K562 (cell line): ENCODE data around the gene CLCNKA. TPM values are rescaled to one million over a fixed set of nuclear protein-coding genes. Genes with fewer than 3 reads are reported as not detected.

Source experiments
- BHLHE40 ChIP-seq: IDR thresholded peaks from 2 replicates; pipeline ENCODE4 v1.6.1; 2011; ENCODE audit warnings: low read length, improper control_type of control experiment
- CAMTA2 ChIP-seq: fragments of 250-450 bp; sonication (Bioruptor Pico); conservative IDR thresholded peaks from 2 replicates; pipeline ENCODE4 v1.5.1; 2022
- CCNT2 ChIP-seq: IDR thresholded peaks from 2 replicates; pipeline ENCODE4 v1.6.1; 2011; ENCODE audit warnings: borderline replicate concordance, low read depth, mild to moderate bottlenecking, moderate library complexity, mixed read lengths, low read length; ENCODE audit not compliant: insufficient read length; ENCODE audit errors: extremely low read depth
- CEBPG ChIP-seq, 3 experiments: fragments of 200-800 bp in 1 of 3; sonication (Bioruptor generic) in 1 of 3; sonication (generic) in 1 of 3; formaldehyde crosslinking in 1 of 3; IDR thresholded peaks in 2 of 3; conservative IDR thresholded peaks in 1 of 3; 2 replicates each; pipeline versions ENCODE4 v1.6.1 to v1.8.0; 2016 to 2022; ENCODE audit warnings: missing compliant biosample characterization in 2 of 3, missing genetic modification characterization in 2 of 3, mild to moderate bottlenecking in 1 of 3, missing genetic modification reagents in 1 of 3
- CREM ChIP-seq: IDR thresholded peaks from 2 replicates; pipeline ENCODE4 v1.6.1; 2014; ENCODE audit warnings: antibody characterized with exemption, low read depth
- CTBP1 ChIP-seq: fragments of 450-650 bp; IDR thresholded peaks from 2 replicates; pipeline ENCODE4 v1.6.1; 2016; ENCODE audit warnings: borderline replicate concordance
- ELF1 ChIP-seq: fragments of 200-800 bp; sonication (Bioruptor generic); IDR thresholded peaks from 2 replicates; pipeline ENCODE4 v1.6.1; 2016; ENCODE audit warnings: missing genetic modification characterization, missing compliant biosample characterization
- ETV5 ChIP-seq: sonication (generic); formaldehyde crosslinking; IDR thresholded peaks from 2 replicates; pipeline ENCODE4 v1.4.0; 2020; ENCODE audit warnings: low read depth, mild to moderate bottlenecking, missing genetic modification reagents
- HDAC2 ChIP-seq: fragments of 450-650 bp; IDR thresholded peaks from 2 replicates; pipeline ENCODE4 v1.6.1; 2016; ENCODE audit warnings: mild to moderate bottlenecking
- HNRNPL ChIP-seq: fragments of 200-400 bp; formaldehyde crosslinking; IDR thresholded peaks from 2 replicates; pipeline ENCODE4 v1.6.1; 2017; ENCODE audit warnings: low read depth, mild to moderate bottlenecking, low read length
- ILK ChIP-seq: fragments of 450-650 bp; IDR thresholded peaks from 2 replicates; pipeline ENCODE4 v1.6.1; 2016; ENCODE audit warnings: missing genetic modification characterization, low read depth, mild to moderate bottlenecking, missing compliant biosample characterization, moderate library complexity, borderline replicate concordance
- KDM2B ChIP-seq: fragments of 250-450 bp; sonication (Bioruptor Pico); IDR thresholded peaks from 2 replicates; pipeline ENCODE4 v1.8.0; 2021; ENCODE audit warnings: mild to moderate bottlenecking, moderate library complexity
- RCOR1 ChIP-seq, 2 experiments: IDR thresholded peaks; 2 replicates each; pipeline ENCODE4 v1.6.1; 2012; ENCODE audit warnings: low read depth in 2 of 2, low read length in 2 of 2, borderline replicate concordance in 1 of 2, improper control_type of control experiment in 1 of 2
- TOE1 ChIP-seq, 2 experiments: fragments of 450-650 bp in 1 of 2; sonication (generic) in 1 of 2; formaldehyde crosslinking in 1 of 2; IDR thresholded peaks; 2 replicates each; pipeline versions ENCODE4 v1.7.1 to v1.8.0; 2016 to 2022; ENCODE audit warnings: borderline replicate concordance in 2 of 2, mild to moderate bottlenecking in 2 of 2, antibody characterized with exemption in 1 of 2, inconsistent platforms in 1 of 2, low read depth in 1 of 2, missing genetic modification reagents in 1 of 2, moderate library complexity in 1 of 2
- ZKSCAN1 ChIP-seq: fragments of 150-350 bp; IDR thresholded peaks from 2 replicates; pipeline ENCODE4 v1.6.1; 2016; ENCODE audit warnings: low read depth, low read length
- ZNF589 ChIP-seq: fragments of 200-800 bp; sonication (Bioruptor generic); IDR thresholded peaks from 2 replicates; pipeline ENCODE4 v1.6.1; 2016; ENCODE audit warnings: low read depth, missing genetic modification characterization, missing compliant biosample characterization
- ZNF785 ChIP-seq: fragments of 250-450 bp; sonication (Bioruptor Pico); IDR thresholded peaks from 2 replicates; pipeline ENCODE4 v1.4.0; 2020; ENCODE audit warnings: mild to moderate bottlenecking
- polyA plus RNA-seq, 8 experiments: library from polyadenylated mRNA; depleted of rRNA in 4 of 8; stranded (reverse) in 5 of 8; unstranded in 3 of 8; fragments of >200 nt; fragmentation: Nextera tagmentation in 2 of 8; fragmentation: Illumina TruSeq in 1 of 8; extraction: Ambion mirVana in 2 of 8; extraction: Trizol in 1 of 8; gene quantifications; 2 replicates each; pipeline versions ENCODE4 v1.2.1 to v1.2.3, GENCODE V29; 2011 to 2014; ENCODE audit warnings: inconsistent platforms in 1 of 8, missing spikeins in 1 of 8
- total RNA-seq, 7 experiments: library from RNA; depleted of rRNA in 6 of 7; stranded (reverse); fragments of >200 nt in 6 of 7; fragmentation: Illumina TruSeq in 2 of 7; extraction: Trizol in 2 of 7; gene quantifications; 2 replicates each; pipeline versions ENCODE4 v1.2.1 to v1.2.3, GENCODE V29; 2011 to 2021; ENCODE audit warnings: low replicate concordance in 1 of 7
- TF ChIP-seq, protein P1 (sequence below), 2 experiments: fragments of 150-350 bp in 1 of 2; IDR thresholded peaks; 2 replicates each; pipeline ENCODE4 v1.6.1; 2012 to 2016; ENCODE audit warnings: low read depth in 2 of 2, low read length in 2 of 2, mild to moderate bottlenecking in 1 of 2, moderate library complexity in 1 of 2
- TF ChIP-seq, protein P2 (sequence below): fragments of 450-650 bp; IDR thresholded peaks from 2 replicates; pipeline ENCODE4 v1.6.1; 2016; ENCODE audit warnings: antibody characterized with exemption

The CLCNKA gene
- total and polyA plus RNA-seq, 9 of the 15 experiments (the other 6 are each of a cell fraction or from before 2014, with no cell fraction given), result 0.03 to 0.37 (median 0.10) TPM; not detected in 3

DNA sequence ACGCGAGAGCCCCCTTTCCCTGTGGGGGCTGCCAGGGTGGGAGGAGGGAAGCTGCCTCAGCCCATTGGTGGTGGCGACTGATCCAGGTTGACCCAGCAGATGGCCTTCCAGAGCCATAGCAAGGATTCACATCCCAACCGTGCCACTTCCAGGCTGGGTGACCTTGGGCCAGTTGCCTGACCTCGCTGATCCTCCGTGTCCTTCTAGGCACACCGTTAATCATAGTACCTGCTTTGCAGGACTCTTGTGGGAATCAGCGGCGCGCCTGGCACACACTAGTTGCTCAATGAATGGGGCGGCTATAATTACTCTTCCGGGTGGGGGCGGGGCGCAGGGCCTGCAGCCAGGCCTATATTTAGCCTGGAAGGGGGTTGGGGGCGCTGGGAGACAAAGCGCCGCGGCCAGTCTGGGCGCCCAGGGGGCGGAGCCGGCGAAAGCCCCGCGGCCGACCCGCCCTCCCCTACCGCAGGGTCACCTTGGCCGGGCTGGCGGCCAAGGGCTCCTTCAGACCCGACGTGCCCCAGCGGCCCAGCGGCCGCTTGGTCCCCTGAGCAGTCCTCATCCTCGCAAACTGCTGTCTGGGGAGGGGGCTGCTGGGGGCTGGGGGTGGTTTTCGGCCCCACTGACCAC lies 9.1 kb upstream of the CLCNKA start (continued):
- TF ChIP-seq, protein P1, sequence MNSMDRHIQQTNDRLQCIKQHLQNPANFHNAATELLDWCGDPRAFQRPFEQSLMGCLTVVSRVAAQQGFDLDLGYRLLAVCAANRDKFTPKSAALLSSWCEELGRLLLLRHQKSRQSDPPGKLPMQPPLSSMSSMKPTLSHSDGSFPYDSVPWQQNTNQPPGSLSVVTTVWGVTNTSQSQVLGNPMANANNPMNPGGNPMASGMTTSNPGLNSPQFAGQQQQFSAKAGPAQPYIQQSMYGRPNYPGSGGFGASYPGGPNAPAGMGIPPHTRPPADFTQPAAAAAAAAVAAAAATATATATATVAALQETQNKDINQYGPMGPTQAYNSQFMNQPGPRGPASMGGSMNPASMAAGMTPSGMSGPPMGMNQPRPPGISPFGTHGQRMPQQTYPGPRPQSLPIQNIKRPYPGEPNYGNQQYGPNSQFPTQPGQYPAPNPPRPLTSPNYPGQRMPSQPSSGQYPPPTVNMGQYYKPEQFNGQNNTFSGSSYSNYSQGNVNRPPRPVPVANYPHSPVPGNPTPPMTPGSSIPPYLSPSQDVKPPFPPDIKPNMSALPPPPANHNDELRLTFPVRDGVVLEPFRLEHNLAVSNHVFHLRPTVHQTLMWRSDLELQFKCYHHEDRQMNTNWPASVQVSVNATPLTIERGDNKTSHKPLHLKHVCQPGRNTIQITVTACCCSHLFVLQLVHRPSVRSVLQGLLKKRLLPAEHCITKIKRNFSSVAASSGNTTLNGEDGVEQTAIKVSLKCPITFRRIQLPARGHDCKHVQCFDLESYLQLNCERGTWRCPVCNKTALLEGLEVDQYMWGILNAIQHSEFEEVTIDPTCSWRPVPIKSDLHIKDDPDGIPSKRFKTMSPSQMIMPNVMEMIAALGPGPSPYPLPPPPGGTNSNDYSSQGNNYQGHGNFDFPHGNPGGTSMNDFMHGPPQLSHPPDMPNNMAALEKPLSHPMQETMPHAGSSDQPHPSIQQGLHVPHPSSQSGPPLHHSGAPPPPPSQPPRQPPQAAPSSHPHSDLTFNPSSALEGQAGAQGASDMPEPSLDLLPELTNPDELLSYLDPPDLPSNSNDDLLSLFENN (IDR thresholded peaks at IDR 0.05; ENCODE audit: low read depth in 2 of 2, low read length in 2 of 2), result peak in 1 of 2 experiments; percentile 46; a peak in 1 of 4 replicates
- TF ChIP-seq CCNT2 (peak; percentile 91), HNRNPL (peak; percentile 28; the same call in 1 of the 2 replicates), CAMTA2 (CRISPR knock-in tag) (0 out of 2 replicates have a peak, but pooled peaks have one; percentile 65), CREM (peak; percentile 19; the same call in 1 of the 2 replicates), ZNF785 (CRISPR knock-in tag) (no peak), ILK (tag) (no peak), CTBP1 (peak; percentile 41; the same call in 1 of the 2 replicates), TOE1 (IDR thresholded peaks at IDR 0.05; ENCODE audit: borderline replicate concordance) (no peak), TOE1 (CRISPR knock-in tag; IDR thresholded peaks at IDR 0.05; ENCODE audit: borderline replicate concordance, low read depth) (peak; percentile 85; the same call in 1 of the 2 replicates), RCOR1 (IDR thresholded peaks at IDR 0.05; ENCODE audit: borderline replicate concordance in 1 of 2, low read depth in 2 of 2, low read length in 2 of 2) (peak in 1 of 2 experiments; percentile 80; a peak in 2 of 4 replicates), ETV5 (peak; percentile 20; the same call in 1 of the 2 replicates), ELF1 (tag) (peak; percentile 92), HDAC2 (peak; percentile 86), CEBPG (CRISPR knock-in tag; IDR thresholded peaks at IDR 0.05) (no peak), CEBPG (tag; conservative IDR thresholded peaks at IDR 0.05 in 1 of 2, IDR thresholded peaks at IDR 0.05 in 1 of 2) (peak; percentile 56 to 79), BHLHE40 (peak; percentile 50), KDM2B (no peak), ZNF589 (0 out of 2 replicates have a peak, but pooled peaks have one; percentile 59), ZKSCAN1 (peak; percentile 19; the same call in 1 of the 2 replicates)
- TF ChIP-seq, protein P2, sequence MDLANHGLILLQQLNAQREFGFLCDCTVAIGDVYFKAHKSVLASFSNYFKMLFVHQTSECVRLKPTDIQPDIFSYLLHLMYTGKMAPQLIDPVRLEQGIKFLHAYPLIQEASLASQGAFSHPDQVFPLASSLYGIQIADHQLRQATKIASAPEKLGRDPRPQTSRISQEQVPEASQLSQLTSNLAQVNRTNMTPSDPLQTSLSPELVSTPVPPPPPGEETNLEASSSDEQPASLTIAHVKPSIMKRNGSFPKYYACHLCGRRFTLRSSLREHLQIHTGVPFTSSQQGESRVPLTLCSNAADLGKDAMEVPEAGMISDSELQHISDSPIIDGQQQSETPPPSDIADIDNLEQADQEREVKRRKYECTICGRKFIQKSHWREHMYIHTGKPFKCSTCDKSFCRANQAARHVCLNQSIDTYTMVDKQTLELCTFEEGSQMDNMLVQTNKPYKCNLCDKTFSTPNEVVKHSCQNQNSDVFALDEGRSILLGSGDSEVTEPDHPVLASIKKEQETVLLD, result 0 out of 2 replicates have a peak, but pooled peaks have one; percentile 48
